NOMO-1 (cell line): ENCODE results near the gene NPM1.
"Not testable (repeated sequence)": the region's sequence is repeated elsewhere in the genome, so short reads cannot be mapped to it uniquely, and the experiment has no call there.

ENCODE experiments used
- DNase-seq, 2 experiments: peaks; one replicate each; lab custom pipeline; 2025; ENCODE audit not compliant: unreplicated experiment in 2 of 2; lab: John Stamatoyannopoulos, UW

NPM1 gene

GRCh38 chr5:171410181-171410580, 22.5 kb downstream of the NPM1 start:
- DNase-seq, result no peak

GRCh38 chr5:171412186-171412585, 24.5 kb downstream of the NPM1 start:
- DNase-seq, result no peak

- DNase-seq, result no peak
These were observed 25.7 kb downstream of the NPM1 start for GRCh38 chr5:171413153-171413910.

- not testable (repeated sequence) for DNase-seq
These were observed 26.3 kb downstream of the NPM1 start for GRCh38 chr5:171413993-171414392.

- DNase-seq, result no peak
These were observed 27.6 kb downstream of the NPM1 start for GRCh38 chr5:171415115-171415730.

GRCh38 chr5:171416160-171417049, 28.8 kb downstream of the NPM1 start:
- no peak for DNase-seq

- DNase-seq, result peak; percentile 27 to 51
These were observed 30.8 kb downstream of the NPM1 start for GRCh38 chr5:171418316-171418981.

- DNase-seq, result peak in 1 of 2 experiments; percentile 34
These were observed 31.5 kb downstream of the NPM1 start, which contains the start of gene FGF18 for GRCh38 chr5:171418982-171419687. Gene FGF18 (plus strand): TSS chr5:171419647. CDS start chr5:171420200, 553 bp downstream.

- no peak for DNase-seq
These were observed 32.2 kb downstream of the NPM1 start for GRCh38 chr5:171419688-171420430.

GRCh38 chr5:171420431-171421241, 33.0 kb downstream of the NPM1 start:
- DNase-seq, result no peak

- DNase-seq, result no peak
These were observed 33.9 kb downstream of the NPM1 start for GRCh38 chr5:171421331-171422262.

- no peak for DNase-seq
These were observed 34.8 kb downstream of the NPM1 start for GRCh38 chr5:171422495-171422894.

- no peak for DNase-seq
These were observed 35.4 kb downstream of the NPM1 start for GRCh38 chr5:171422902-171423663.

GRCh38 chr5:171424726-171425125, 37.1 kb downstream of the NPM1 start:
- DNase-seq, result no peak

GRCh38 chr5:171425596-171426244, 38.1 kb downstream of the NPM1 start:
- no peak for DNase-seq

GRCh38 chr5:171426266-171426665, 38.6 kb downstream of the NPM1 start:
- no peak for DNase-seq
